HG03342 (cell line): Measurements from ENCODE around the gene ILK.

Experiments
- ATAC-seq: cut with Tn5 transposase; IDR thresholded peaks from one replicate; pipeline ENCODE4 v1.9.1; 2021; ENCODE audit warnings: mild to moderate bottlenecking, moderate library complexity; ENCODE audit not compliant: unreplicated experiment

The ILK gene

DNA sequence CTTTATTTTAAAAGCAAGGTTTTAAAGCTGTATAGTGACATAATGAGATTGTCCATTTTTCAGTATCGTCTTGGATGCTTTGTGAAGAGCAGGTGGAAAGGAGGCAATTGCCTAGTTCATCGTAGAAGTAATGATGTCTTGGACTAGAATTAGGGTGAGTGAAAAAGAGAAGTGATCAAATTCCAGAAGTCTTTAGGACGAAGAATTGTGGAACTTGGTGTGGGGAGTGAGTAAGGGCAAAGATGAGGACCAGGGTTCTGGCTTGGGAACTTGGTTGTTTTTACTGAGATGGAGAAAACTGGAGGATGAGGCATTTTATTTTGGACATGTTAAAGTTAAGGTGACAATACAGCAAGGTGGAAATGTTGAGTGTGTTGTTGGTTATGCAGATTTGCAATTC is 1.2 kb downstream of the ILK start:
- ATAC-seq = no peak

DNA sequence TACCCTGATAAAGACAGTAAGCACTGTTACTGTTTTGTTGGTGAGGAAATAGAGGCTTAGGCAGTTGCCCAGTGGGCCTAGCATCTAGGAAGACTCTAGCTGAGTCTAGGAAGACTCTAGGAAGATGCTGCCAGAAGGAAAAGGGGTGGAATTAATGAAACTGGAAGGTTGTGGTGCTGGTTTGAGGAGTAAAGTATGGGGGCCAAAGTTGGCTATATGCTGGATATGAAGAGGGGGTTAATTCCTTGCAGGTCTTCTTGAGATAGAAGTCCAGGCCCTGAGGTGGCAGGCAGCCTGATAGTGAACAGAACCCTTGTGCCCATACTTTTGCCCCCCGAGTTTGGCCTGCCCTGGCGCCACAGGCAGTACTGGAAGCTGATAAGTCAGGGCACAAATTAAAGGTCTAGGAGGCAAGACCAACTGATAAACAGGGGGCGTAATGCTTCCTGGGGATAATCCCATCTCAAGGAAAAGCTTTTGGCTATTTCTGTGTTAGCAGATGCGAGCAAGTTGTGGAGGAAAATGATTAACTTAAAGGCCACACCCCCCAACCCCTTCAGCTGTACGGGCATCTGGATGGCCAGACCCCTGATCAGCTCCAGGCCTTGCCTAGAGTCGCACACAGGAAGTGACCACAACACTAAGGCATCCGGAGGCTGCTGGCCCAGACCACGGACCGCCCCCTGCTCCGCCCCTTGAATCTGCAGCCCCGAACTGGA is 3.1 kb downstream of the ILK start:
- ATAC-seq = peak; percentile 29

DNA sequence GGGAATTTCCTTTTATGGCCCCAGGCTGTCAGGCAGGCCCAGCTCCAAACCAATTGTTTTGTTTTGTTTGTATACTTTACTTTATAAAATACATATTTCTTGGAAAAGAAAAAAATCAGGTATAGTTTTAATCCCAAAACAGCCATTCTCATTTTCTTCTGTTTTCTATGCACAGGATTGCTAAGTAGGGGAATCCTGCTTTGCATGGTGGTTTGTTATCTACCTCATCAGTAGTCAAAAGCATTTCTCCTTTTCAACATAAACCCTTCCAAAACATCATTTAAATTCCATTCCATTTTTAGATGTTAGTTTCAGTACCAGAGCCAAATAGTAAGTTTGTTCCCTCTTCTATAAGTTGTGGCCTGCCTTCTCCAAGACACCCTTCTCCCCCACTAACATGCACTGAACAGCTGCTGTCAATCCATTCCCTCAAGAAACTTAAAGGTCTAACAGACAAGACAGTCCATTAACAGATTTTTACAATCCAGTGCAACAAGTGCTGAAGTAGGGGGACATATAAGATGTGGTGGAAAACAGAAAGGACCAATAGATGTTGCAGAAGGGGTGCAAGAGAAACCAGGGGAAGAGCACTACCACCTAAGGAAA is 3.7 kb downstream of the ILK start:
- no peak for ATAC-seq

DNA sequence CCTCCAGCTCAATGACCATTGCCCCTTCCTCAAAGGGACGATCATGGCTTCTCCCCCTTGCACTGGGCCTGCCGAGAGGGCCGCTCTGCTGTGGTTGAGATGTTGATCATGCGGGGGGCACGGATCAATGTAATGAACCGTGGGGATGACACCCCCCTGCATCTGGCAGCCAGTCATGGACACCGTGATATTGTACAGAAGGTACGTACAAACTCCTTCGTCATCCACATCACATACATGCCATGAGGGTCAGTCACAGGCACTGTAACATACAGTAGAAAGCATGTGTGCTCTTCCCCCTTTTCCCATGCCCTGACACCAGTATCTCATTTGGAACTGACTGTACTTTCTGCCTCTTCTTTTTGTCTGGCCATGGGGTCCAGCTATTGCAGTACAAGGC is 4.4 kb downstream of the ILK start:
- ATAC-seq = no peak

DNA sequence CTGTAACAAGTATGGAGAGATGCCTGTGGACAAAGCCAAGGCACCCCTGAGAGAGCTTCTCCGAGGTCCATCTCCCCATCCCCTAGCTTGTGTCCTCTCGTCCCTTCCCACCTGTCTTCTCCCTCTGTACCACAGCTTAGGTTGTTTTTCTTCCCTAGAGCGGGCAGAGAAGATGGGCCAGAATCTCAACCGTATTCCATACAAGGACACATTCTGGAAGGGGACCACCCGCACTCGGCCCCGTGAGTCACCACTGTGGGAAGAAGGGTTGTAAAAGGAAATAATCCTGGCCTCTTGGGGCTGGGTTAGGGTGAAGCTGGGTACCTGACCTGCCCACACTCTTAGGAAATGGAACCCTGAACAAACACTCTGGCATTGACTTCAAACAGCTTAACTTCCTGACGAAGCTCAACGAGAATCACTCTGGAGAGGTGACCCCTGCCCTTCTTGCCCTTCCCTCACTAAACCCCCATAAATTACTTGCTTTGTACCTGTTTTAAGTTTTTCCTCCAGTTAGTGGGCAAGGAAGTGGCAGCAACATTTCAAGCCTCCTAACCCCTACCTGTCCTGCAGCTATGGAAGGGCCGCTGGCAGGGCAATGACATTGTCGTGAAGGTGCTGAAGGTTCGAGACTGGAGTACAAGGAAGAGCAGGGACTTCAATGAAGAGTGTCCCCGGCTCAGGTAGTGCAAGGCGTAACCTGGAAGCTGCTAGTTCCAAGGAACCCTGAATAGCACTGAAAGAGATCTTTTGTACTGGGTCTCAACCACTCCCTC is 5.3 kb downstream of the ILK start:
- ATAC-seq = no peak

DNA sequence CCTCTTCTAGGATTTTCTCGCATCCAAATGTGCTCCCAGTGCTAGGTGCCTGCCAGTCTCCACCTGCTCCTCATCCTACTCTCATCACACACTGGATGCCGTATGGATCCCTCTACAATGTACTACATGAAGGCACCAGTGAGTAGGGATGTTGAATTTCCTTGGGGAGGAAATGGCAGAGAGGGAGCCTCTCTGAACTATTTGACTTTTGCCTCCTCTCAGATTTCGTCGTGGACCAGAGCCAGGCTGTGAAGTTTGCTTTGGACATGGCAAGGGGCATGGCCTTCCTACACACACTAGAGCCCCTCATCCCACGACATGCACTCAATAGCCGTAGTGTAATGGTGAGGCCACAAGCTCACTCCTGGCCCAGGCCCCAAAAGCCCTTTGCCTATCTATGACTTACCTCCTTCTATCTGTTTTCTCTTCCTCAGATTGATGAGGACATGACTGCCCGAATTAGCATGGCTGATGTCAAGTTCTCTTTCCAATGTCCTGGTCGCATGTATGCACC is 6.0 kb downstream of the ILK start:
- ATAC-seq = no peak

DNA sequence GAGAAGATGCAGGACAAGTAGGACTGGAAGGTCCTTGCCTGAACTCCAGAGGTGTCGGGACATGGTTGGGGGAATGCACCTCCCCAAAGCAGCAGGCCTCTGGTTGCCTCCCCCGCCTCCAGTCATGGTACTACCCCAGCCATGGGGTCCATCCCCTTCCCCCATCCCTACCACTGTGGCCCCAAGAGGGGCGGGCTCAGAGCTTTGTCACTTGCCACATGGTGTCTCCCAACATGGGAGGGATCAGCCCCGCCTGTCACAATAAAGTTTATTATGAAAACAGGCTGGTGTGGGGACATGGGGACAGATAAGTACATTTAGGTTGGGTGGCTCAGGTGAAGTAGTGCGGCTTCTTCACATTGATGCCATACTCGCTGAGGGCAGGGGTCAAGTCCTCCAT is 7.0 kb downstream of the ILK start:
- ATAC-seq = no peak

DNA sequence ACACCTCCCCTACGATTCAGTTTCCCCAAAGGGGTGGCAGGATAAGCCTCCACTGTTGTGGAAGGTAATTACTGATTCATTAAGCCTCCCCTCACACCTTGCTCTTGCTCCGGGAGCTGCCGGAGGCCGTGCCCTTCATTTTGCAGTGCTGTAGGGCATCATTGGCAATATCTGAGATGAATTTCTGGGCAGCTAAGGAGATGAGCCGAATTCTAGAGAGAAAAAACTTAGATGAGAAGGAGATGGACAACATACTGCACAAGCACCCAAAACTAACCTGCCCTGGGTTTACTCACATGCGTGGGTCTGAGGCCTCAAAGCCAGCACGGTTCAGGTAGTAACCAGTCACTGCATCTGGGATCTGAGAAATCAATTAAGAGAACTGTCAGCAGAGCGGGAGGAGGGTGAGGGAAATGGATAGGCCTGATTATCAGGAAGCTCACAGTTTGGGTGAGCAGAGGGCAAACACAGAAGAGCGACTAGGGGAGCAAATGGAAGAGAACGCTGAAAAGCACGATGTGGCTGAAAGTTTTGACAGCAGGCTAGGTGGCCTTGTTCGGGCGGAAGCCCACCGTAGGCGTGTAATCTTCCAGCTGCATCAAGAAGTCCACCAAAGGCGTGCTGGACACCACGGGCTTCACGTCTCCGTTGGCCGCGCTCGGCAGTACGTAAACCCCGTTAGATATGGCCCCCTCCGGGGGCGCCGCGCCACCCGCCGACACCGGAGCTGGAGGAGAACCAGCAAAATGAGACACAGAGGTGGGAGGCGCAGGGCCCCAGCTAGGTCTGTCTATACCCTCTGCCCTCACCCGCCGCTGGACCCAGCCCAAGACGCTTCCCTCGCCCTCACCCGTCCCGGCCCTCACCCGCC is 7.8 kb downstream of the ILK start:
- ATAC-seq = peak; percentile 3

DNA sequence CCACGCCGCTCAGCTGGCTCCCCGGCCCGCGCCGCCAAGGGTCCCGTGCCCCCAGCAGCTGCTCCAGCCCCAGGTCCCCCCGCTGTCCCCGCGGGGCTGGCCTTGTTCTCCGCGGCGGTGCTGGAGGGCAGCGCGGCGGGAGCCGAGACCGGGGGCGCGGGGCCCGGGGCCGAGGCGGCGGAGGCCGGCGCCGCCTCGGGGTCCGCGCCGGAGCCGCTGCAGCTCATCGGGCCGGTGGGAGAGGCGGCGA is 8.3 kb downstream of the ILK start:
- peak; percentile 11 for ATAC-seq

DNA sequence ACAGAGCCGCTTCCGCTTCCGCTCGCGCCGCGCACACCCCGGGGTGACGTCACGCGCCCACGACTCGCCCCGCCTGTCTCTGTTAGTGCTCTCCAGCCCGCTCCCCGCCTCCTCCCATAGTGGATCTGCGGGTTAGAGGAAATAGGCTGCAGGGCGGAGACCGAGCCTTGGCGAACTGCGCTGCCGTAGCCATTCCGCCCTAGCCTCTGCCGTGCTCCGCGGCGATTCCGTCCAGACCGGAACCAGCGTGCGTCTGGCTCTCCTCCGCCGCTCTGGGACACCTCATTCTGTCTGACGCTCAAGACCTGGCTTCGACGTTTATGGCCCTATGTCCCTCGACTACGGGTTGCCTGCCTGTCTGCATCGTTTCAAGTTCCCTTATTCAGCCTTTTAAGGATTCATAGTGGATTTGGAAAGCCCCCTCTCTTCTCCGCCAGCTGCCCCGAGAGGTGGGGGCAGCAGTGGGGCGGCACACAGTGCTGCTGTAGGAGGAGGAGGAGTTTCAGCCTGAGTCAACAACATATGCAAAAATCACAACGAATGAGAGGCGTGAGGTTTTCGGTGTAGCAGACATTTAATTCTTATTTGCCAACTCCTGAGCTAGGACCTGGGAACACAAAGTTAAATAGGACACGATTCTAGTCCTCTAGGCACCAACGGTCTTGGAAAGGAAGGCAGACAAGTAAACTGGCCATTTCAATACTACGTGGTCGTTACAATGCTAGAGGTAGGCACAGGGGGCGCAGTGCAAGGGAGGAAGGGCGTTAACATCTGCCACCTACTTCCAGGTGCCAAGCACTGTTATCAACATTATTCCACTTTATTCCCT is 8.9 kb downstream of the ILK start, which contains the start of gene TAF10:
Gene TAF10 (minus strand): TSS at position 4 of the 829 bp plus-strand sequence. CDS start 27 bp downstream, outside the sequence.
- peak; percentile 86 for ATAC-seq

DNA sequence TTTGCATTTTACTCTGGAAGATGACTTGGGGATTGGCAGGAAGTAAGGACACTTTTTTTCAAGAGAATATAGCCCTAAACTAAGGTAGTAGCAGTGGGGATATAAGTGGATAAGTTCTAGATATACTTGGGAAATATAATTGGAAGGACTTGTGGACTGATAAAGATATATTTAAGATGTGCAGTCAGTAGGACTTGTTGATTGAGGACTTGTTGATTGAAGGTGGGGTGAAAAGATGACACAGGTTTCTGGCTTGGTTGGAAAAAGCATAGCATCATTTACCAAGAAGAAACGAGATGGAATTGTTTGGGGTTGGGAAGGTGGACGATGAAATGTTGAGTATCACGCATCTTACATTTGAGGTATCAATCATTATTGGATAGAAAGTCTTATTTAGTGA is 9.9 kb downstream of the ILK start:
- ATAC-seq = no peak

DNA sequence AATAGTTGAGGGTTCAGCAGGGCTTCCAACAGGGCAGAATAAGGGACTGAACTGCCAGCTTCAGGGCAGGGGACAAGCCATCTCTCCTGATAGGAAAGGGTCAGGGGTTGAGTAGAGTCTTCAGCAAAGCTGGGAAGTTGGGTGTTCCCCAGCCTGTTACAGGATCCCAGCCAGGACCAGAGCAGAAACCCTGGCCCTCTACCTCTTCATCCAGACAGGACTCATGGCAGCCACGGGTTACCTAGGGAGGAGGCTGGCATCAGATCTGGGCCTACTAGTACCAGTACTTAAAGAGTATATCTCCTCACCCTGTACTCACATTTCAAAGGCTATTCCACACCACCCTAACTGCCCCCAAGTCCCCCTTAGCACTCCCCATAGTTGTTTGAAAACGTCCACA is 10.9 kb downstream of the ILK start:
- ATAC-seq = no peak

DNA sequence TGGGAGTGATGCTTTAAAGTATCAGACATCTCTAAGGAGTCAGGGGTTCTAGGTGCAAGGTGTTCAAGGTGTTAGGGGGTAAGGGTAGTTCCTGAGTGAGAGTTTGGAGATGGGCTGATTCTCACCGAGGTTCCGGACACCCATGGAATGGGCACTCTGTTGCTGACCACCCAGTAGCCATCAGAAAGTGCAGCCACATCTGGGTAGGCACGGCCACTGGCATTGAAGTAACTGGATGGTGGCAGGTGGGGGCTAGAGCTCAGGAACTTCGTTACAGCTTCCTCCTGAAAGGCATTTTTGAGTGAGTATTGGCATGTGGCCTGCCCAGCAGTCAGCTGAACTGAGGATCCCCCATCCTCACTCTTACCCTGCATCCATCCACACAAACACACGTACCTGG is 11.5 kb downstream of the ILK start:
- no peak for ATAC-seq

DNA sequence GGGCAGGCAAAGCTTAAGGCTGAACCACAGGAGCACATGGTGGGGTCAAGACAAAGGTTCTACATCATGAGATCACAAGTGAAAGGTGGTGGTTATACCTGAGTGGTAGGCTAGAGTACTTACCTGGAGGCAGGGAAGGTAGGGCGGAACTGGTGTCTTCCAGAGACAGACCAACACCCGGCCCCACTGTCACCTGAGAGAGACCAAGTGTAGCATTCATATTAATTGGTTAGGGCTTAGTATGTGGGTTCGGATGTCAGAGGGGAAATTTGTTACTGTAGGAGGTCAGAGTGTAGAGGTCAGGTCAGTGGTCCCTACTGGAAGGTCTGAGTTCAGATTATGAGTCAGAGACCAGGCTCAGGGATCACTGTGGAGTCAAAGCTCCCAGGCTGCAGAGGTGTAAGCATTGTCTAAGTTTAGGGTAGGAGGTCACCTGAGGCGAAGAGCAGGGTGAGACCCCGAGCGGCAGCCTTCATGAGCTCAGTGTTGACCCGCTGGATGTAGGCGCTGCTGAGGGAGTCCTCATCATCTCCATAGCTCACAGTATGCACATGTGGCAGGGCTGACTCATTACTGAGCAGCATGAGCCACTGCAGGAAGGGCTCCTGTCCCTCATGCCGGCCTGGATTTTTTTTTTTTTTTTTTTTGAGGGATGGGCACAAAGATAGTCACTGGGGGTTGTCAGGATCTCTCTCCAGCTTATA is 12.5 kb downstream of the ILK start:
- no peak for ATAC-seq

DNA sequence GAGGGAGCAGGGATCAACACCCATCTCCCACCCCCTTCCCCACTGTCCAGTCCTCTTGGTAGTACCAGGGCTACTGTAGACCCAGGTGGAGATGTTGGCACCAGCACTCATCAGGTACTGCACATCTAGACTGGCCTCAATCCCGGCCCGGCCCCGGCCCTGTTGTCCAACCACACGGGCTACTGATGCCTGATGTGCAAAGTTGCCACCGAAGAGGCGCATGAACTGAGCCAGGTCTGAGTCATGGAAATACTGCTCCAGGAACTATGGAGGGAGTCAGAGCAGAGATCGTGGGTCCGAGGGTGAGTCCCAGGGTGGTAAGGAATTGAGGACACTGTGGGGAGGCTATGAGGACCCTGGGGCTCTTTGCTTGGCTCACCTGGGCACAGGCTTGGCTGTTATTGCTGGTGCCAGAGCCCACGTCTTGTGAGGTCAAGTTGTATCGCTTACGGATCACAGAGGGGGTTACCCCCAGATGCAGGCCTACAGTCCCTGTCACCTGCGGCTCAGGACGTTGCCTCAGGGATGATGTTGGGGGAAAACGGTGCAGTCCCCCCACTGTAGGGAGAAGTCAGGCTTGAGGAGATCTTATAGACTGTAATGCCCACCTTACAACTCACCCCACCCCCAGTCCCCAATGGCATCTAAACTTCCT is 13.1 kb downstream of the ILK start:
- ATAC-seq = no peak

DNA sequence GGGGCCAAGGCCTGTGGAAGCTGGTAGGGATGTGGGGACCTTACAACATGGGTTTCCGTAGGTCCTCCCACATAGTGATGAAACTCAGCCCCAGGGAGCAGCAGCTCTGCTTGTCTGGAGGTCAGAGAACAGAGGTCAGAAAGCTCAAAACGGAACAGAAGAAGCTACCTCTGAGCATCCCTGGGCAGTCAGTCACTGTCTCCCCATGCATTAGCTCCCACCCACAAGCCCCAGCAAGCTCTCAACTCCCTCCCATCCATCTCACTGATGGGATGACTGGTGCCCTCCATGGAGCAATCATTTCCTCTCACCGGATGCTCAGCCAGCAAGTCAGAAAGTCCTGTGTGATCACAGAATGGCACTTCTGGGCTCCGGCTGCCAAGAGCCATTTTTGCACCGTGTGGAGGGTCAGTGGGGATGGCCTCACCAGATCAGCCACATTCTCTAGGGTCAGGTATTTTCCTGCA is 13.8 kb downstream of the ILK start:
- no peak for ATAC-seq

DNA sequence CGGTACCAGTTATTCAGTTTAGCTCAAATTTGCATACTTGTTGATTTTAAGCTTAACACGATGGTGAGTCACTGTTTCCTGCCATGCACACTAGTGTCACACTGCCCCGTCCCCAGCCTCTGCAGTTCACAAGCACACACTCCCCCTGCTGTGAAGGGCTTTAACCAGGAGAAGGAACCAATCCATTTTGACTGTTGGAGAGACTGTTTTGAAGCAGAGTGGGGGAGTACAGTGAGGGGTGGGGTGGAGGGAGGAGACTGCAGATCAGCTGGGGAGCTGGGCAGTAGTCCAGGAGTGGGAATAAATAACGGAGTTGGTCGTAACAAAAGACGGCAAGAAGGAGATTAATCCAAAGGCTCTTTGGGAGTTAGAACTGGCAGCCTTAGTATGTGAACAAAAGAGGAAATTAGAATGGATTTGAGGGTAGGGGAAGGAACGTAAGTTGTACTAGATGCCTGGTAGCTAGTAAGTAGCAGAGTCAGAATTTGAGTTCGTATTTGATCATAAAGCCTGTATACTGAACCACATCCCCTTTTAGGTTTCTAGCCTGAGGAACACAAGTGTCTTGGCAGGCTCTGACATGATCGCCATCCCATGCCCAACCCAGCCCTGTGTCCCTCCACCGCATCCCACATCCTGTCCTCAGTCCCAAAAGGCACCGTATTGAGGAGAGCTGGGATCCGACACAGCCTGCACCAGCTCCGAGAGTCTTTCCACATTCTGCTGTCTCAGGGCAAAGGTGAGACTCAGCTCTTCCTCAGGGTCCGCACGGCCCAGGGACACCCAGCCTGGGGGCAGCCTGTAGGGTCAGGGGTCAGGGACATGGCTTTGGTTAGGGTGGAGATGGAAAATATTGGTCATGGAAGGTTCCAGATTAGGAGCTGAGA is 14.8 kb downstream of the ILK start:
- ATAC-seq = no peak
